ENCODE results near the gene FNTB. TPM values are rescaled to one million over a fixed set of nuclear protein-coding genes. Genes with fewer than 3 reads are reported as not detected.
"Not testable (repeated sequence)": the region's sequence is repeated elsewhere in the genome, so short reads cannot be mapped to it uniquely, and the experiment has no call there.

The FNTB gene
- total RNA-seq, 1 experiment from 2014 or later: 26.7 TPM

DNA sequence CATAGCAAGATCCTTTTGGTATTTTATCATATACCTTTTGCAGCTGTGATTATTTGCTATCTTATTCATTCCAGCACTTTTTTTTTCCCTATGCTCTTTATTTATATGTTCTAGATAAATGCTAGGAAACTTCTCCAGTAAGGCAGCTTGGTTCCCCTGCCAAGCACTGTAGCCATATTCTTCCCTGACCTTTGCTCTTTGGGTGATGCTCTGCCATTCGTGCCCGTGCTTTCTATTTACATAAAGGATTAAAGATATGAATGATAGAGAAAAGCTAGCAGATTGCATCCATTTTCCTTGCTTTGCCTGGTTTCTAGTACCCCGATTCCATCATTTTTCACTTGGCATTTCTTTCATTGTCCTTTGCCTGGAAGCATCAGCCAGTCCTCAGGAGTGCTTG lies 42.2 kb downstream of the FNTB start:
- BruUV-seq (replicated peaks): no TSS peak
- no peaks in the 10 kb centered on the region for H3K4me1 ChIP-seq (ENCODE audit: control insufficient read depth in 1 of 2, insufficient read depth in 2 of 2, low read length in 2 of 2)
- H3K79me2 ChIP-seq (ENCODE audit: insufficient read depth, low read length): no peaks in the 10 kb centered on the region
- no peak overlapping the region for H3K9ac ChIP-seq (ENCODE audit: low read length)
- ChIA-PET CTCF (interaction anchor here (1.1 kb wide), 1 partner anchor 9 kb away, joined by 3 read pairs; no protein-coding TSS in a partner anchor), RAD21 (ENCODE audit: low non-redundant PET in 1 of 2, low total read pairs in 2 of 2, uncharacterized antibody in 2 of 2, unreplicated experiment in 2 of 2) (no interaction called here), POLR2A (no interaction called here)
- H3K4me3 ChIP-seq (replicated peaks in 1 of 2; ENCODE audit: low read depth in 1 of 2, low read length in 2 of 2): no peak overlapping the region
- no peak overlapping the region for H3K4me2 ChIP-seq (ENCODE audit: low read length)
- no peak for ATAC-seq
- no peaks in the 10 kb centered on the region for H3K9me2 ChIP-seq (ENCODE audit: insufficient read depth)
- intact Hi-C loops (cut with micrococcal nuclease): no loop called here
- H3K27me3 ChIP-seq (ENCODE audit: insufficient read depth, low read length): no peaks in the 10 kb centered on the region
- H2AFZ ChIP-seq (ENCODE audit: low read depth, low read length, poor library complexity, severe bottlenecking): no peak overlapping the region
- H4K20me1 ChIP-seq (ENCODE audit: insufficient read depth): no peaks in the 10 kb centered on the region
- H3K9me3 ChIP-seq (ENCODE audit: control insufficient read depth in 1 of 2, insufficient read depth in 1 of 2, low read depth in 1 of 2, low read length in 2 of 2): no peaks in the 10 kb centered on the region
- H3K36me3 ChIP-seq (ENCODE audit: control insufficient read depth in 1 of 2, insufficient read depth in 2 of 2, low read length in 2 of 2): peaks cover 21 to 31% of the 10 kb centered on the region in 2 experiments; a peak in 3 of 4 replicates
- no peak overlapping the region for H3K27ac ChIP-seq (ENCODE audit: low read depth, low read length)
- no peak for DNase-seq (ENCODE audit: low read depth, low spot score)
- TF ChIP-seq SRF (IDR thresholded peaks at IDR 0.05; ENCODE audit: low read depth) (no peak), SIN3A (IDR thresholded peaks at IDR 0.05; ENCODE audit: low read depth) (no peak), RAD21 (IDR thresholded peaks at IDR 0.05; ENCODE audit: low read depth) (no peak), JUND (IDR thresholded peaks at IDR 0.05) (no peak)

GRCh38 chr14:65031321-65031720 lies 44.6 kb downstream of the FNTB start:
- ATAC-seq; DNase-seq (ENCODE audit: low read depth, low spot score); POLR2A ChIA-PET; BruUV-seq (replicated peaks); H3K27ac ChIP-seq (ENCODE audit: low read depth, low read length); H3K4me3 ChIP-seq (replicated peaks in 1 of 2; ENCODE audit: low read depth in 1 of 2, low read length in 2 of 2); H3K9ac ChIP-seq (ENCODE audit: low read length); CTCF ChIA-PET; H2AFZ ChIP-seq (ENCODE audit: low read depth, low read length, poor library complexity, severe bottlenecking); H3K27me3 ChIP-seq (ENCODE audit: insufficient read depth, low read length); H4K20me1 ChIP-seq (ENCODE audit: insufficient read depth); H3K4me1 ChIP-seq (ENCODE audit: control insufficient read depth in 1 of 2, insufficient read depth in 2 of 2, low read length in 2 of 2); H3K4me2 ChIP-seq (ENCODE audit: low read length); H3K9me2 ChIP-seq (ENCODE audit: insufficient read depth); H3K9me3 ChIP-seq (ENCODE audit: control insufficient read depth in 1 of 2, insufficient read depth in 1 of 2, low read depth in 1 of 2, low read length in 2 of 2); intact Hi-C loops (cut with micrococcal nuclease); RAD21 ChIA-PET (ENCODE audit: low non-redundant PET in 1 of 2, low total read pairs in 2 of 2, uncharacterized antibody in 2 of 2, unreplicated experiment in 2 of 2); H3K79me2 ChIP-seq (ENCODE audit: insufficient read depth, low read length): not testable (repeated sequence)
- peaks cover 21 to 31% of the 10 kb centered on the region in 2 experiments; a peak in 3 of 4 replicates for H3K36me3 ChIP-seq (ENCODE audit: control insufficient read depth in 1 of 2, insufficient read depth in 2 of 2, low read length in 2 of 2)

- H3K79me2 ChIP-seq (ENCODE audit: insufficient read depth, low read length): no peaks in the 10 kb centered on the region
- H3K27ac ChIP-seq (ENCODE audit: low read depth, low read length): no peak overlapping the region
- H2AFZ ChIP-seq (ENCODE audit: low read depth, low read length, poor library complexity, severe bottlenecking): no peak overlapping the region
- intact Hi-C loops (cut with micrococcal nuclease): no loop called here
- no TSS peak for BruUV-seq (replicated peaks)
- DNase-seq (ENCODE audit: low read depth, low spot score): no peak
- H3K27me3 ChIP-seq (ENCODE audit: insufficient read depth, low read length): no peaks in the 10 kb centered on the region
- H4K20me1 ChIP-seq (ENCODE audit: insufficient read depth): no peaks in the 10 kb centered on the region
- no peak for ATAC-seq
- ChIA-PET POLR2A (no interaction called here), RAD21 (ENCODE audit: low non-redundant PET in 1 of 2, low total read pairs in 2 of 2, uncharacterized antibody in 2 of 2, unreplicated experiment in 2 of 2) (no interaction called here), CTCF (interaction anchor here (0.9 kb wide), 1 partner anchor 12 kb away, joined by 3 read pairs; no protein-coding TSS in a partner anchor)
- H3K4me3 ChIP-seq (replicated peaks in 1 of 2; ENCODE audit: low read depth in 1 of 2, low read length in 2 of 2): no peak overlapping the region
- no peaks in the 10 kb centered on the region for H3K9me2 ChIP-seq (ENCODE audit: insufficient read depth)
- H3K36me3 ChIP-seq (ENCODE audit: control insufficient read depth in 1 of 2, insufficient read depth in 2 of 2, low read length in 2 of 2): peaks cover 20 to 28% of the 10 kb centered on the region in 2 experiments; a peak in 3 of 4 replicates
- no peak overlapping the region for H3K9ac ChIP-seq (ENCODE audit: low read length)
- H3K4me1 ChIP-seq (ENCODE audit: control insufficient read depth in 1 of 2, insufficient read depth in 2 of 2, low read length in 2 of 2): no peaks in the 10 kb centered on the region
- no peaks in the 10 kb centered on the region for H3K9me3 ChIP-seq (ENCODE audit: control insufficient read depth in 1 of 2, insufficient read depth in 1 of 2, low read depth in 1 of 2, low read length in 2 of 2)
- H3K4me2 ChIP-seq (ENCODE audit: low read length): no peak overlapping the region
- no peak for TF ChIP-seq EZH2 (IDR thresholded peaks at IDR 0.05)
- TF ChIP-seq SIN3A (IDR thresholded peaks at IDR 0.05; ENCODE audit: low read depth): no peak
- no peak for TF ChIP-seq CBX3 (IDR thresholded peaks at IDR 0.05; ENCODE audit: low read depth)
- no peak for TF ChIP-seq EZH2phosphoT487 (IDR thresholded peaks at IDR 0.05; ENCODE audit: borderline replicate concordance)
- TF ChIP-seq, protein P1, sequence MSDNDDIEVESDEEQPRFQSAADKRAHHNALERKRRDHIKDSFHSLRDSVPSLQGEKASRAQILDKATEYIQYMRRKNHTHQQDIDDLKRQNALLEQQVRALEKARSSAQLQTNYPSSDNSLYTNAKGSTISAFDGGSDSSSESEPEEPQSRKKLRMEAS (IDR thresholded peaks at IDR 0.05): no peak
- TF ChIP-seq ZBTB33 (IDR thresholded peaks at IDR 0.05; ENCODE audit: extremely low read depth, insufficient replicate concordance, low read length): no peak
- TF ChIP-seq, protein P2, sequence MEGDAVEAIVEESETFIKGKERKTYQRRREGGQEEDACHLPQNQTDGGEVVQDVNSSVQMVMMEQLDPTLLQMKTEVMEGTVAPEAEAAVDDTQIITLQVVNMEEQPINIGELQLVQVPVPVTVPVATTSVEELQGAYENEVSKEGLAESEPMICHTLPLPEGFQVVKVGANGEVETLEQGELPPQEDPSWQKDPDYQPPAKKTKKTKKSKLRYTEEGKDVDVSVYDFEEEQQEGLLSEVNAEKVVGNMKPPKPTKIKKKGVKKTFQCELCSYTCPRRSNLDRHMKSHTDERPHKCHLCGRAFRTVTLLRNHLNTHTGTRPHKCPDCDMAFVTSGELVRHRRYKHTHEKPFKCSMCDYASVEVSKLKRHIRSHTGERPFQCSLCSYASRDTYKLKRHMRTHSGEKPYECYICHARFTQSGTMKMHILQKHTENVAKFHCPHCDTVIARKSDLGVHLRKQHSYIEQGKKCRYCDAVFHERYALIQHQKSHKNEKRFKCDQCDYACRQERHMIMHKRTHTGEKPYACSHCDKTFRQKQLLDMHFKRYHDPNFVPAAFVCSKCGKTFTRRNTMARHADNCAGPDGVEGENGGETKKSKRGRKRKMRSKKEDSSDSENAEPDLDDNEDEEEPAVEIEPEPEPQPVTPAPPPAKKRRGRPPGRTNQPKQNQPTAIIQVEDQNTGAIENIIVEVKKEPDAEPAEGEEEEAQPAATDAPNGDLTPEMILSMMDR (IDR thresholded peaks at IDR 0.05 in 2 of 3, conservative IDR thresholded peaks at IDR 0.05 in 1 of 3; ENCODE audit: borderline replicate concordance in 1 of 3, insufficient read depth in 1 of 3, low read depth in 2 of 3, low read length in 2 of 3): no peak
Measured at GRCh38 chr14:65032319-65032718, 45.6 kb downstream of the FNTB start.
